Measurements from ENCODE around the gene EFR3B.
"Not testable (repeated sequence)": the region's sequence is repeated elsewhere in the genome, so short reads cannot be mapped to it uniquely, and the experiment has no call there.

EFR3B gene

GRCh38 chr2:25041928-25042320 is at the start of gene EFR3B:
EFR3B (plus strand) TSS chr2:25042076; CDS start chr2:25042313, 237 bp downstream.
- peak; percentile 71 to 94 for DNase-seq

- DNase-seq, result peak in 1 of 2 experiments; percentile 38
These were observed 48.3 kb upstream of the EFR3B start for GRCh38 chr2:24993406-24994145.

GRCh38 chr2:24994146-24994724 is 47.6 kb upstream of the EFR3B start:
- DNase-seq, result no peak

GRCh38 chr2:24999097-24999496 is 42.8 kb upstream of the EFR3B start:
- not testable (repeated sequence) for DNase-seq

GRCh38 chr2:25000036-25000435 is 41.8 kb upstream of the EFR3B start:
- no peak for DNase-seq

- DNase-seq, result no peak
These were observed 41.2 kb upstream of the EFR3B start for GRCh38 chr2:25000503-25001324.

GRCh38 chr2:25001325-25001637 is 40.6 kb upstream of the EFR3B start:
- no peak for DNase-seq

GRCh38 chr2:25002066-25002465 is 39.8 kb upstream of the EFR3B start:
- DNase-seq, result no peak

- DNase-seq, result no peak
These were observed 31.9 kb upstream of the EFR3B start for GRCh38 chr2:25009954-25010353.

- not testable (repeated sequence) for DNase-seq
These were observed 30.5 kb upstream of the EFR3B start for GRCh38 chr2:25011342-25011741.

- DNase-seq, result no peak
These were observed 27.2 kb upstream of the EFR3B start for GRCh38 chr2:25014631-25015030.

GRCh38 chr2:25018681-25019080 is 23.2 kb upstream of the EFR3B start:
- no peak for DNase-seq

GRCh38 chr2:25021791-25022362 is 20.0 kb upstream of the EFR3B start:
- no peak for DNase-seq

GRCh38 chr2:25023333-25023732 is 18.5 kb upstream of the EFR3B start:
- DNase-seq, result peak in 1 of 2 experiments; percentile 10

GRCh38 chr2:25025229-25026007 is 16.5 kb upstream of the EFR3B start:
- DNase-seq, result no peak

- no peak for DNase-seq
These were observed 15.8 kb upstream of the EFR3B start for GRCh38 chr2:25026008-25026530.

- no peak for DNase-seq
These were observed 12.7 kb upstream of the EFR3B start for GRCh38 chr2:25029183-25029554.

GRCh38 chr2:25030702-25031101 is 11.2 kb upstream of the EFR3B start:
- no peak for DNase-seq

- DNase-seq, result no peak
These were observed 9.8 kb upstream of the EFR3B start for GRCh38 chr2:25032094-25032493.

- no peak for DNase-seq
These were observed 9.0 kb upstream of the EFR3B start for GRCh38 chr2:25032901-25033300.

GRCh38 chr2:25034081-25034480 is 7.8 kb upstream of the EFR3B start:
- DNase-seq, result no peak

GRCh38 chr2:25035537-25036220 is 6.2 kb upstream of the EFR3B start:
- DNase-seq, result no peak

Data from NCI-H446 (cell line).